GM12878 (cell line): ENCODE results near the gene TCF7L1. TPM values are rescaled to one million over a fixed set of nuclear protein-coding genes. Genes with fewer than 3 reads are reported as not detected.
"Not testable (repeated sequence)": the region's sequence is repeated elsewhere in the genome, so short reads cannot be mapped to it uniquely, and the experiment has no call there.

Experiments used
- ATAC-seq: fragments of 200-7000 bp; cut with Tn5 transposase; 3 replicates; pipeline ENCODE4 v1.9.1; 2020; ENCODE audit warnings: mild to moderate bottlenecking, moderate library complexity
- BruUV-seq: library from RNA; stranded (reverse); fragments of 400-500 nt; replicated peaks from 2 replicates; lab custom pipeline; 2021; lab: Mats Ljungman, UMichigan
- CTCF ChIA-PET: fragments of 300-600 bp; sonication (Branson Sonifier 250); formaldehyde crosslinking; extraction: SDS; loops from one replicate; lab custom pipeline; 2021; ENCODE audit warnings: inconsistent platforms; lab: Yijun Ruan, JAX
- POLR2A ChIA-PET: fragments of 350-600 bp; formaldehyde crosslinking; extraction: SDS; loops from one replicate; lab custom pipeline; 2021; ENCODE audit warnings: inconsistent platforms; lab: Charles Lee
- RAD21 ChIA-PET: fragments of 300-600 bp; sonication (Branson Sonifier 250); formaldehyde crosslinking; loops from one replicate; lab custom pipeline; 2023; ENCODE audit warnings: antibody characterized with exemption; ENCODE audit not compliant: unreplicated experiment; lab: Charles Lee
- SMC1A ChIA-PET: fragments of 300-600 bp; sonication (Branson Sonifier 250); formaldehyde crosslinking; loops from one replicate; lab custom pipeline; 2023; ENCODE audit not compliant: unreplicated experiment, uncharacterized antibody; lab: Charles Lee
- DNase-seq: peaks from one replicate; pipeline ENCODE4 v3.0.0-alpha.2; 2011; ENCODE audit warnings: low read depth, low spot score
- FAIRE-seq: peaks from 3 replicates; lab custom pipeline; 2011; peaks lifted over from hg19 to GRCh38; lab: Jason Lieb, UNC
- H2AFZ ChIP-seq: 2 replicates; pipeline ENCODE4 v1.6.0; 2011; ENCODE audit warnings: low read depth, low read length, control low read depth; ENCODE audit not compliant: control insufficient read depth
- H3K27ac ChIP-seq: 2 replicates; pipeline ENCODE4 v1.5.1; 2011; ENCODE audit warnings: control low read depth; ENCODE audit not compliant: control insufficient read depth, insufficient read depth
- H3K27me3 ChIP-seq, 2 experiments: replicated peaks in 1 of 2; 2 replicates each; pipeline versions ENCODE4 v1.6.0 to v1.6.1; 2011; ENCODE audit warnings: low read length in 1 of 2; ENCODE audit not compliant: control insufficient read depth in 2 of 2, insufficient read depth in 2 of 2
- H3K36me3 ChIP-seq, 2 experiments: 2 replicates each; pipeline ENCODE4 v1.5.1; 2011; ENCODE audit warnings: low read length in 1 of 2; ENCODE audit not compliant: control insufficient read depth in 2 of 2, insufficient read depth in 2 of 2
- H3K4me1 ChIP-seq: 2 replicates; pipeline ENCODE4 v1.6.1; 2011; ENCODE audit warnings: mild to moderate bottlenecking, low read length, moderate library complexity, mixed read lengths; ENCODE audit not compliant: control insufficient read depth, insufficient read depth
- H3K4me2 ChIP-seq: 2 replicates; pipeline ENCODE4 v1.6.0; 2011; ENCODE audit warnings: control low read depth; ENCODE audit not compliant: control insufficient read depth, insufficient read depth
- H3K4me3 ChIP-seq: fragments of 200-600 bp; sonication (generic); 2 replicates; pipeline ENCODE4 v1.5.1; 2016
- H3K79me2 ChIP-seq: 2 replicates; pipeline ENCODE4 v1.6.0; 2011; ENCODE audit warnings: low read length; ENCODE audit not compliant: control insufficient read depth, insufficient read depth
- H3K9ac ChIP-seq: 2 replicates; pipeline ENCODE4 v1.8.0; 2011; ENCODE audit warnings: low read length, control low read depth, mixed read lengths; ENCODE audit not compliant: control insufficient read depth, insufficient read depth
- H3K9me3 ChIP-seq: replicated peaks from 3 replicates; pipeline ENCODE4 v1.5.1; 2011; ENCODE audit warnings: mild to moderate bottlenecking, low read length; ENCODE audit not compliant: control insufficient read depth, insufficient read depth
- H4K20me1 ChIP-seq: 2 replicates; pipeline ENCODE4 v1.6.0; 2011; ENCODE audit not compliant: control insufficient read depth, insufficient read depth
- GATAD2B ChIP-seq: fragments of 450-650 bp; conservative IDR thresholded peaks from 2 replicates; pipeline ENCODE4 v1.6.1; 2017; ENCODE audit warnings: low read depth, mild to moderate bottlenecking, moderate library complexity
- MEF2A ChIP-seq: IDR thresholded peaks from 2 replicates; pipeline ENCODE4 v1.6.1; 2011; ENCODE audit warnings: low read depth, mild to moderate bottlenecking, low read length, moderate library complexity; ENCODE audit not compliant: insufficient read depth
- NFXL1 ChIP-seq: fragments of 450-650 bp; IDR thresholded peaks from 2 replicates; pipeline ENCODE4 v1.6.1; 2017; ENCODE audit warnings: antibody characterized with exemption, mild to moderate bottlenecking, borderline replicate concordance
- RAD51 ChIP-seq: fragments of 450-650 bp; IDR thresholded peaks from 2 replicates; pipeline ENCODE4 v1.6.1; 2016; ENCODE audit warnings: moderate library complexity, mild to moderate bottlenecking, inconsistent platforms
- RCOR1 ChIP-seq: conservative IDR thresholded peaks from 2 replicates; pipeline ENCODE4 v1.6.1; 2012; ENCODE audit warnings: low read depth, low read length, improper control_type of control experiment
- STAT3 ChIP-seq: IDR thresholded peaks from 2 replicates; pipeline ENCODE4 v1.6.1; 2011; ENCODE audit warnings: low read depth, low read length, improper control_type of control experiment
- ZBTB11 ChIP-seq: fragments of 450-650 bp; formaldehyde crosslinking; IDR thresholded peaks from 2 replicates; pipeline ENCODE4 v1.5.0; 2022; ENCODE audit warnings: mild to moderate bottlenecking, missing genetic modification characterization
- WGBS: methylation state at CpG from one replicate; pipeline ENCODE4 v1.1.6; 2016; ENCODE audit warnings: low lambda C conversion rate; ENCODE audit not compliant: insufficient replicate concordance, insufficient coverage; ENCODE audit errors: missing lambda C conversion rate; 5-methylcytosine and 5-hydroxymethylcytosine counted together
- in situ Hi-C: fragments of 300-500 bp; cut with MboI; formaldehyde crosslinking; loops from 9 replicates; pipeline ENCODE4 v1.14.3; 2018; ENCODE audit warnings: mixed read lengths
- intact Hi-C: fragments of 100-400 bp; cut with micrococcal nuclease; formaldehyde crosslinking; loops from one replicate; pipeline ENCODE4 v1.14.2; 2022; ENCODE audit not compliant: unreplicated experiment
- polyA plus RNA-seq, 11 experiments: library from polyadenylated mRNA; depleted of rRNA in 4 of 11; unstranded in 6 of 11; stranded (reverse) in 5 of 11; fragments of >200 nt; fragmentation: Nextera tagmentation in 4 of 11; fragmentation: Illumina TruSeq in 1 of 11; extraction: Ambion mirVana in 4 of 11; extraction: Trizol in 1 of 11; gene quantifications; 1 replicate in 1 of 11; 2 replicates in 10 of 11; pipeline versions ENCODE4 v1.2.1 to v1.2.3, GENCODE V29; 2011 to 2016; ENCODE audit warnings: inconsistent platforms in 2 of 11, missing spikeins in 2 of 11, low read depth in 1 of 11
- total RNA-seq, 4 experiments: library from RNA; depleted of rRNA in 3 of 4; stranded (reverse); fragments of >200 nt in 3 of 4; fragmentation: Illumina TruSeq in 1 of 4; extraction: Trizol in 1 of 4; gene quantifications; 2 replicates each; pipeline versions ENCODE4 v1.2.1 to v1.2.3, GENCODE V29; 2013 to 2021
- TF ChIP-seq, protein P1 (sequence below): fragments of 450-650 bp; conservative IDR thresholded peaks from 2 replicates; pipeline ENCODE4 v1.6.1; 2017; ENCODE audit warnings: mild to moderate bottlenecking, moderate library complexity

TCF7L1 gene
- total and polyA plus RNA-seq, 10 of the 15 experiments (the other 5 are each of a cell fraction or from before 2014, with no cell fraction given) = 0.03 to 0.11 (median 0.10) TPM; not detected in 7

GRCh38 chr2:85210511-85210910 is 77.3 kb downstream of the TCF7L1 start:
- WGBS = 14% methylated on average over 7 of the region's 7 CpGs
- ChIA-PET SMC1A (no interaction called here), POLR2A (no interaction called here), RAD21 (no interaction called here), CTCF (no interaction called here)
- H3K27ac ChIP-seq = no peak overlapping the region
- no TSS peak for BruUV-seq
- FAIRE-seq (no peak), DNase-seq (no peak), ATAC-seq (no peak)
- no peak overlapping the region for H3K9ac ChIP-seq
- H2AFZ ChIP-seq = no peak overlapping the region
- H3K4me3 ChIP-seq = no peak overlapping the region
- H3K79me2 ChIP-seq = no peaks in the 10 kb centered on the region
- H3K4me1 ChIP-seq = no peaks in the 10 kb centered on the region
- in situ Hi-C loops (no loop called here), intact Hi-C loops (no loop called here)
- H3K36me3 ChIP-seq = no peaks in the 10 kb centered on the region
- TF ChIP-seq NFXL1 (no peak), MEF2A (no peak), RCOR1 (no peak), RAD51 (no peak), GATAD2B (no peak), STAT3 (no peak), ZBTB11 (CRISPR knock-in tag) (no peak)
- TF ChIP-seq, protein P1, sequence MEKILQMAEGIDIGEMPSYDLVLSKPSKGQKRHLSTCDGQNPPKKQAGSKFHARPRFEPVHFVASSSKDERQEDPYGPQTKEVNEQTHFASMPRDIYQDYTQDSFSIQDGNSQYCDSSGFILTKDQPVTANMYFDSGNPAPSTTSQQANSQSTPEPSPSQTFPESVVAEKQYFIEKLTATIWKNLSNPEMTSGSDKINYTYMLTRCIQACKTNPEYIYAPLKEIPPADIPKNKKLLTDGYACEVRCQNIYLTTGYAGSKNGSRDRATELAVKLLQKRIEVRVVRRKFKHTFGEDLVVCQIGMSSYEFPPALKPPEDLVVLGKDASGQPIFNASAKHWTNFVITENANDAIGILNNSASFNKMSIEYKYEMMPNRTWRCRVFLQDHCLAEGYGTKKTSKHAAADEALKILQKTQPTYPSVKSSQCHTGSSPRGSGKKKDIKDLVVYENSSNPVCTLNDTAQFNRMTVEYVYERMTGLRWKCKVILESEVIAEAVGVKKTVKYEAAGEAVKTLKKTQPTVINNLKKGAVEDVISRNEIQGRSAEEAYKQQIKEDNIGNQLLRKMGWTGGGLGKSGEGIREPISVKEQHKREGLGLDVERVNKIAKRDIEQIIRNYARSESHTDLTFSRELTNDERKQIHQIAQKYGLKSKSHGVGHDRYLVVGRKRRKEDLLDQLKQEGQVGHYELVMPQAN = no peak
- no peak overlapping the region for H3K4me2 ChIP-seq
- no peaks in the 10 kb centered on the region for H3K9me3 ChIP-seq
- H4K20me1 ChIP-seq = no peaks in the 10 kb centered on the region
- H3K27me3 ChIP-seq = peaks cover 1 to 2% of the 10 kb centered on the region in 2 experiments; a peak in 2 of 4 replicates

DNA sequence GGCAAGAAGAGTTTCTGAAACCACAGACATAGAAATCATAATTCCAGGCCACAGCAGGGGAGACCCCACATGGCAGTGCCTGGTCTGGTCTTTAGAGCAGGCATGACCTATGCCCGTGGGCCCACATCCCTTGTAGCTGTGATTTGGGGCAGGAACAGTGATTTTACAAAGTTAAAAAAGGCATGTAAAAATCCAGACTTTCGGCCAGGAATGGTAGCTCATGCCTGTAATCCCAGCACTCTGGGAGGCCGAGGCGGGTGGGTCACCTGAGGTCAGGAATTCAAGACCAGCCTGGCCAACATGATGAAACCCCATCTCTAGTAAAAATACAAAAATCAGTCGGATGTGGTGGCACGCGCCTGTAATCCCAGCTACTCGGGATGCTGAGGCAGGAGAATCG is 78.4 kb downstream of the TCF7L1 start:
- intact Hi-C loops, H3K4me1 ChIP-seq, ATAC-seq, H4K20me1 ChIP-seq, H3K4me2 ChIP-seq, in situ Hi-C loops, H3K27ac ChIP-seq, H3K9ac ChIP-seq, H2AFZ ChIP-seq, H3K36me3 ChIP-seq, BruUV-seq, H3K27me3 ChIP-seq, H3K4me3 ChIP-seq, DNase-seq, RAD21 ChIA-PET, H3K9me3 ChIP-seq, POLR2A ChIA-PET, H3K79me2 ChIP-seq, FAIRE-seq: not testable (repeated sequence)
- ChIA-PET CTCF (interaction anchor here (0.9 to 1.2 kb wide), 2 partner anchors 12 to 69 kb away, joined by 3 read pairs; no protein-coding TSS in a partner anchor), SMC1A (interaction anchor here (0.6 kb wide), 1 partner anchor 37 kb away, joined by 3 read pairs; no protein-coding TSS in a partner anchor)
- 33% methylated on average over 9 of the region's 9 CpGs for WGBS
